Measurements from ENCODE around the gene SLC9A8.

- TF ChIP-seq POLR2AphosphoS5 (IDR thresholded peaks at IDR 0.05) = no peak
- no peak for TF ChIP-seq CTCF (IDR thresholded peaks at IDR 0.05; ENCODE audit: poor library complexity, severe bottlenecking)
- no peak for TF ChIP-seq SMC3 (conservative IDR thresholded peaks at IDR 0.05; ENCODE audit: poor library complexity)
- TF ChIP-seq EP300 (conservative IDR thresholded peaks at IDR 0.05; ENCODE audit: poor library complexity, severe bottlenecking) = no peak
- no peak for TF ChIP-seq MXI1 (conservative IDR thresholded peaks at IDR 0.05; ENCODE audit: poor library complexity, severe bottlenecking)
Observed at GRCh38 chr20:49918446-49918845, 105.8 kb downstream of the SLC9A8 start.

Measured in neural cell (in vitro differentiated cells).